Osteocyte (in vitro differentiated cells): ENCODE measurements around the gene BMP7. TPM values are rescaled to one million over a fixed set of nuclear protein-coding genes. Genes with fewer than 3 reads are reported as not detected.

Source experiments
- DNase-seq: peaks from one replicate; pipeline ENCODE4 v3.0.0; 2021; ENCODE audit warnings: mixed read lengths; ENCODE audit not compliant: unreplicated experiment; ENCODE audit errors: extremely low spot score
- H3K27ac Mint-ChIP-seq: one replicate; pipeline ENCODE4 v1.8.0; 2021; ENCODE audit warnings: mild to moderate bottlenecking, mixed read lengths; ENCODE audit not compliant: unreplicated experiment
- H3K27me3 Mint-ChIP-seq: one replicate; pipeline ENCODE4 v1.8.0; 2021; ENCODE audit warnings: mixed read lengths; ENCODE audit not compliant: unreplicated experiment
- H3K36me3 Mint-ChIP-seq: one replicate; pipeline ENCODE4 v1.8.0; 2021; ENCODE audit warnings: mixed read lengths; ENCODE audit not compliant: unreplicated experiment
- H3K4me1 Mint-ChIP-seq: one replicate; pipeline ENCODE4 v1.8.0; 2021; ENCODE audit warnings: mixed read lengths; ENCODE audit not compliant: unreplicated experiment
- H3K4me3 Mint-ChIP-seq: one replicate; pipeline ENCODE4 v1.8.0; 2021; ENCODE audit warnings: mild to moderate bottlenecking, moderate library complexity, mixed read lengths; ENCODE audit not compliant: unreplicated experiment
- H3K9me3 Mint-ChIP-seq: one replicate; pipeline ENCODE4 v1.8.0; 2021; ENCODE audit warnings: mixed read lengths; ENCODE audit not compliant: unreplicated experiment
- CTCF ChIP-seq: fragments of 200-600 bp; sonication (generic); IDR thresholded peaks from 2 replicates; pipeline ENCODE4 v1.5.0; 2021; ENCODE audit warnings: antibody characterized with exemption, mild to moderate bottlenecking, moderate library complexity
- total RNA-seq: library from RNA; stranded (reverse); gene quantifications from 2 replicates; pipeline ENCODE4 v1.2.1, GENCODE V29; 2021

Gene BMP7
- total RNA-seq, 1 donor from 2014 or later, result not detected

DNA sequence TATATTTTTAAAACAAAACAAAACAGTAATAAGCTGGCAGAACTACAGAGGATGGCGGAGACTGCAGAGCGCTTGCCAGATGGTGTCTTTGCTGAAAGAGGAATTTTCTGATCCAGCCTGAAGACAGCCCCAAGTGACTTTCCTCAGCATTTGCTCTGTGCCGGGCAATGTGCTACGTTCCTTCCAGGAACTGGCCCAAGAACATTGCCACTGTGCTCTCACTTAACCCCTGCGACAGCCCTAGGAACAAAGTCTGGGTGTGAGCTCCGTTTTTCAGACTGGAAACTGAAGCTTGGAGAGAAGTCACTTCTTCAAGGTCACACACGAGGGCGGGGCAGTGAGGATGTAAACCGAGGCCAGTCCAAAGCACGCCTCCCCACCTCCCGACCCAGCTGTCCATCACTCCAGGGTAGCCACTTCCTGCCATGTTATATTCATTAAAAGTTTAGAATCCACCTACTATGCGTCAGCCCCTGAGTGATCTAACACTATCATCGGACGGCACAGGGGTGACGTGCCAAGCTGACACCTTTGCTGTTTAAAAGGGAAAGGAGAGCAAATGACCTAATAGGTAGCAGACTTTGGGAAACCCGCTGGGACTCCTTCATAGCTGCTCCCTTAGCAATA, 22.3 kb upstream of the BMP7 start:
- no peaks in the 10 kb centered on the region for H3K36me3 Mint-ChIP-seq
- no peak overlapping the region for H3K4me3 Mint-ChIP-seq
- peaks cover 2% of the 10 kb centered on the region for H3K4me1 Mint-ChIP-seq
- H3K27ac Mint-ChIP-seq, result no peak overlapping the region
- H3K9me3 Mint-ChIP-seq, result no peaks in the 10 kb centered on the region
- no peak for DNase-seq
- H3K27me3 Mint-ChIP-seq, result peaks cover 80% of the 10 kb centered on the region
- no peak for TF ChIP-seq CTCF

DNA sequence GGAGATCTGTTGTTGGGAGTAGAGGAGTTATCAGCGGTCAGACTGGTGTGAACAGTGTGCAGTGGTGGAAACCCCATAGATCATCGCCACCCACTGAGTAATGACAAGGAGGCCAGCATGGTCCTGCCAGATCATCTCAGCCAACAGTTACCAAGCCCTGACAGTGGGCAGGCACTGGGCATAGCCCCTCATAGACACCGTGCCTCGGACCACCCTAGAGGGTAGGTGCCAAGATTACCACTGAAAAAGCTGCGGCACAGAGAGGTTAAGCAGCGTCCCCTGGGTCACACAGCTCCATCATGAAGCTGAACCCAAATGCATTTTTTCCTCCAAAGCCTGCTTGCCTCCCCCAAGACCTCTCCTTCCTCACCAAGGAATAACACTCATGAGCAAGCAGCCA, 21.5 kb upstream of the BMP7 start:
- TF ChIP-seq CTCF, result no peak
- DNase-seq, result no peak
- Mint-ChIP-seq H3K27me3 (peaks cover 80% of the 10 kb centered on the region), H3K4me1 (peaks cover 2% of the 10 kb centered on the region), H3K4me3 (no peak overlapping the region), H3K36me3 (no peaks in the 10 kb centered on the region), H3K9me3 (no peaks in the 10 kb centered on the region), H3K27ac (no peak overlapping the region)

DNA sequence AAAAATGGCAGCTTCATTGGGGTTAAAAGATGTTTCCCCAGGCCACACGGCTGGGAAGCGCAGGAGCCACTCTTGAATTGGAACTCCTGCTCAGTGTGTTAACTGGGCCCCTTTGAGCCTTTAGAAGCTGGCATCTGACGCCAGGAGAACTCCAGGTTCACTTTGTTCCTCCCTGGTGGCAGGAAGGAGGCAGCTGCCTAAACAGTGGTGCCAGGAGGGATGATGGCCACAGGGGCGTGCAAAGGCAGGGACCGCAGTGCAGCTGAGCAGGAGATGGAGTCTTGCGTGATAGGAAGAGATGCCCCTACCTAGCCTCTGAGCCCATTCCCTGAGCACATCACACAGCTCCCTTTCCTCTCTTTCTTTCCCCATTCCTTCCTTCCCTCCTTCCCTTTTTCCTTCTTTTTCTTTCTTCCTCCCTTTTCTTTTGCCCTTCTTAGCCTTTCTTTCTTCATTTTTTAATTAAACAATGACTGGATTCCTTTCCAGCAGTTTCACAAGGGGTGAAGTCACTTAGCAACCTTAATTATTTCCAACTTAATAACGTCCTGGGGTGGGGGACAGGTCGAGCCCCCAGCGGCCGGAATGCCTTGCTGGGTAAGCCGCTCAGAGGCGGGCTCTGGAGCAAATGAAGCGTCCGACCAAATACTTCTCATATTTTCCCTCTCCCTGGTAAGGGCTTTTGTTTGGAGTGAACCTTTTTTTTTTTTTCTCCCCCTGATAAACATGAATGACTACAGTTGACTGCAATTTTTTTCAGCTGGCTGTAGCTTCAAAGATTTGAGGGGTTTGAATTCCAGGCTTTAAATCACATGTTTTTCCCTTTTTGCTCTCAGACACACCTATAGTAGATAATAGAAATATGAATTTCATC, 20.8 kb upstream of the BMP7 start:
- no peak overlapping the region for H3K4me3 Mint-ChIP-seq
- no peak for TF ChIP-seq CTCF
- no peaks in the 10 kb centered on the region for H3K9me3 Mint-ChIP-seq
- peaks cover 2% of the 10 kb centered on the region for H3K4me1 Mint-ChIP-seq
- no peak overlapping the region for H3K27ac Mint-ChIP-seq
- H3K27me3 Mint-ChIP-seq, result peaks cover 81% of the 10 kb centered on the region
- no peaks in the 10 kb centered on the region for H3K36me3 Mint-ChIP-seq
- no peak for DNase-seq

DNA sequence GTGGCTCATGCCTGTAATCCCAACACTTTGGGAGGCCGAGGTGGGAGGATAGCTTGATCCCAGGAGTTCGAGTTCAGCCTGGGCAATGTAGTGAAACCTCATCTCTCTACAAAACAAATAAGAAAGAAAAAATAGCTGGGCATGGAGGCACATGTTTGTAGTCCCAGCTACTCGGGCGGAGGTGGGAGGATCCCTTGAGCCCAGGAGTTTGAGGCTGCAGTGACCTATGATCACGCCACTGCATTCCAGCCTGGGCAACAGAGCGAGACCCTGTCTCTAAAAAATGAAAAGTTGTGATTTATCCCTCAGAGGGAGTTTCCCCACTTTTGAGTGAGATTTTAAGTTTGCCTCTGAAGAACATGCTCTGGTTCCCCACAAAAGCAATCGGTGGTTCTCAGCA, 17.4 kb upstream of the BMP7 start:
- no peak for TF ChIP-seq CTCF
- no peak for DNase-seq
- H3K9me3 Mint-ChIP-seq, result no peaks in the 10 kb centered on the region
- no peak overlapping the region for H3K4me3 Mint-ChIP-seq
- H3K4me1 Mint-ChIP-seq, result peaks cover 2% of the 10 kb centered on the region
- no peak overlapping the region for H3K27ac Mint-ChIP-seq
- H3K36me3 Mint-ChIP-seq, result no peaks in the 10 kb centered on the region
- H3K27me3 Mint-ChIP-seq, result peaks cover 73% of the 10 kb centered on the region

DNA sequence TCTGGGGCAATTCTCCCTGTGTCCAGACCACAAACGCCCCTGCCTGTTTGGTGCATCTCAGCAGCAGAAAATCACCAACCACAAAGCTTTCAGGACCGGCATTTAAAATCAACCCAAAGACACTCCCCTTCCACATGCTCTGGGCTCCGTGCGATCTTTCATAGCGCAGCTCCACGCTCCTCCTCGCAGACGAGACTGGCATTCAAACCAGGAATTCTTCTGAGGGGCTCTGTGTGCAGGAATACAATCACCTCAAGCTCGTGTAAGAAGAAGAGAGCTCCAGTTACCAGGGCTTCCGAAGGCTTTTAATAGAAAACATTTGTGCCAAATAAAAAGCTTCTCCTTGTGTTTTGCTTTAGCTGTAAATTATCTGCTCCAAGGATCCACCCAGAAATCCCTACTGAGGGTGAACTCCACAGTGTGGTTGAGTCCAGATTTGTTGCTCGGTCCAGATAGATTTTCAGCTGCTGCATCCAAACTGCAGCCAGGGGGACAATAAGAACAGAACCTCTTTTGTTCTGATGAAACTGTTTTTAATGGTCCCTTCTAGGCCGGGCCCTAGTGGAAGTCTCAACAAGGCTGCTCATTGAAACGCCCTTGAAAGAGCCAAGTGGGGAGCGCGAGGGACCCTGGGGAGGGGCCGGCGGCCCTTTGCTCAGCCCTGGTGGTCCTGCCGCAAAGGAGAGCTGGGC, 16.4 kb upstream of the BMP7 start:
- Mint-ChIP-seq H3K4me1 (peaks cover 2% of the 10 kb centered on the region), H3K36me3 (no peaks in the 10 kb centered on the region), H3K27ac (no peak overlapping the region), H3K27me3 (peaks cover 73% of the 10 kb centered on the region), H3K4me3 (no peak overlapping the region), H3K9me3 (no peaks in the 10 kb centered on the region)
- DNase-seq, result no peak
- TF ChIP-seq CTCF, result no peak
